IPS DF 19.7 (cell line): ENCODE results near the gene ZCCHC7.
"Not testable (repeated sequence)": the region's sequence is repeated elsewhere in the genome, so short reads cannot be mapped to it uniquely, and the experiment has no call there.

Experiments
- DNase-seq: peaks from one replicate; pipeline ENCODE4 v3.0.0-alpha.2; 2013; ENCODE audit warnings: low read depth, low spot score

The ZCCHC7 gene

GRCh38 chr9:37174247-37174646, 53.9 kb downstream of the ZCCHC7 start:
- no peak for DNase-seq

GRCh38 chr9:37178742-37179141, 58.4 kb downstream of the ZCCHC7 start:
- no peak for DNase-seq

GRCh38 chr9:37179576-37179975, 59.2 kb downstream of the ZCCHC7 start:
- no peak for DNase-seq

GRCh38 chr9:37180138-37180537, 59.8 kb downstream of the ZCCHC7 start:
- DNase-seq: no peak

- DNase-seq: no peak
Observed at GRCh38 chr9:37182718-37183117, 62.3 kb downstream of the ZCCHC7 start.

GRCh38 chr9:37184905-37185867, 64.8 kb downstream of the ZCCHC7 start:
- no peak for DNase-seq

GRCh38 chr9:37187292-37187691, 66.9 kb downstream of the ZCCHC7 start:
- DNase-seq: no peak

- no peak for DNase-seq
Observed at GRCh38 chr9:37187713-37188439, 67.5 kb downstream of the ZCCHC7 start.

GRCh38 chr9:37190739-37191138, 70.4 kb downstream of the ZCCHC7 start:
- DNase-seq: not testable (repeated sequence)

- DNase-seq: no peak
Observed at GRCh38 chr9:37191403-37192089, 71.2 kb downstream of the ZCCHC7 start.

GRCh38 chr9:37192803-37193202, 72.4 kb downstream of the ZCCHC7 start:
- DNase-seq: no peak

- no peak for DNase-seq
Observed at GRCh38 chr9:37197158-37198038, 77.0 kb downstream of the ZCCHC7 start.

- DNase-seq: no peak
Observed at GRCh38 chr9:37198039-37198729, 77.8 kb downstream of the ZCCHC7 start.

GRCh38 chr9:37198831-37199230, 78.5 kb downstream of the ZCCHC7 start:
- no peak for DNase-seq

- no peak for DNase-seq
Observed at GRCh38 chr9:37200433-37201005, 80.1 kb downstream of the ZCCHC7 start.

GRCh38 chr9:37201581-37201980, 81.2 kb downstream of the ZCCHC7 start:
- DNase-seq: no peak

- no peak for DNase-seq
Observed at GRCh38 chr9:37202091-37202490, 81.7 kb downstream of the ZCCHC7 start.

- not testable (repeated sequence) for DNase-seq
Observed at GRCh38 chr9:37203456-37203855, 83.1 kb downstream of the ZCCHC7 start.

GRCh38 chr9:37206121-37206620, 85.8 kb downstream of the ZCCHC7 start:
- DNase-seq: no peak
